Activated CD4-positive, alpha-beta T cell treated with anti-CD3 and anti-CD28 coated beads for 48 hours (primary cell): ENCODE results near the gene UCK2.

Experiments used
- DNase-seq: peaks from one replicate; pipeline ENCODE4 v3.0.0-alpha.2; 2020

UCK2 gene

DNA sequence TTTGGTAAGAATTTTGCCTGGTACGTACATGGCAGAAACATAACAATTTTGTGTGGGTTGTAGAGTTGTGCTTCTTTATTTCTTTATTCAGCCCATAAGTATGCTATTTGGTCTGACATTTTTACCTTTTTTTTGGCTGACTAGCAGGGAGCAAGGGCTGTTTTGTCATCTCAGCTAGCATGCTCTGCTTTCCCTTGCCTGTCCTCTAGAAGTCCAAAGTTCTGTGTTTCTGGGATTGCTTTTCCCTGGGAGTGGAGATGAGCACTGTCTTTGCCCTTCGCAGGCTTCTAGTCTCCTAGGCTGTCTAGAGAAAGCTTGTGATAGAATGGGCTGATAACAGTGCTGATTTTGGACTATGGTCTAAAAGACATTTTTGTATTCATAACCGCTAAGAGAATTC, 7.5 kb downstream of the UCK2 start:
- DNase-seq = no peak

DNA sequence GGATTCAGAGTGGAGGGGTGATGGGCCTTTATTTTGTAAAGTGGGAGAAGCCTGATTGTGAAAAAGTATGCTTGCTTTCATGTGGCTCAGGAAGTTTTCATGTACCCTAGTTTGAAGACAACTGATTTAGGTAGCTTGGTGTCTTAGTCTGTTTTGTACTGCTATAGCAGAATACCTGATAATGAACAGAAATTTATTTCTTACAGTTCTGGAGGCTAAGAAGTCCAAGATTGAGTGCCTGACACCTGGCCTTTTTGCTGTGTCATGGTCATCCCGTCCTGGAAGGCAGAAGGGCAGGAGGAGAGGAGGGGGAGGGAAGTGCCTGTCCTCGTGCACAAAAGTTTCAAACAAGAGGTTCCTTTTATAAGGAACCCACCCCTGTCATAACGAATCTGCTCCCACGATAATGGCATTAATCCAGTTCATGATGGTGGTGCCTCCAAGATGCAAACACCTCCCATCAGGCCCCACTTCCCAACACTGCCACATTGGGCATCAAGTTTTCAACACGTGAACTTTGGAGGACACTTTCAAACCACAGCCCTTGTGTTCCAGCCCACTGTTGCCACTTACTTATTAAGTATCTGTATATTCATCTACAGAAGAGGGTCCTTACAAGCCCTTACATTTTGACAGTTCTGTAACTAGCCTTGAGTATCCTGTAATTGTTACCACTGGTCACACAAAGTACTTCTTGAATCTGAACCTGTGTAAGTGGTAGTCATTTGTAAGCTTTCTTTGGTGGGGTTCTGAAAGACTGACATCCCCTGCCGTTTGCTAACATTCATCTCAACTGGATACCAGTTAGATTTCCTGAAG, 9.5 kb downstream of the UCK2 start:
- no peak for DNase-seq

GRCh38 chr1:165837838-165838364, 10.5 kb downstream of the UCK2 start:
- DNase-seq = no peak

GRCh38 chr1:165840423-165840822, 13.0 kb downstream of the UCK2 start:
- DNase-seq = no peak

- DNase-seq = peak; percentile 8
Measured at GRCh38 chr1:165841582-165842017, 14.2 kb downstream of the UCK2 start.

- no peak for DNase-seq
Measured at GRCh38 chr1:165842023-165842670, 14.7 kb downstream of the UCK2 start.

GRCh38 chr1:165842671-165843129, 15.3 kb downstream of the UCK2 start:
- DNase-seq = peak; percentile 29

- DNase-seq = no peak
Measured at GRCh38 chr1:165843304-165843703, 15.9 kb downstream of the UCK2 start.

- no peak for DNase-seq
Measured at GRCh38 chr1:165844114-165844798, 16.8 kb downstream of the UCK2 start.

- no peak for DNase-seq
Measured at GRCh38 chr1:165844933-165845332, 17.5 kb downstream of the UCK2 start.

DNA sequence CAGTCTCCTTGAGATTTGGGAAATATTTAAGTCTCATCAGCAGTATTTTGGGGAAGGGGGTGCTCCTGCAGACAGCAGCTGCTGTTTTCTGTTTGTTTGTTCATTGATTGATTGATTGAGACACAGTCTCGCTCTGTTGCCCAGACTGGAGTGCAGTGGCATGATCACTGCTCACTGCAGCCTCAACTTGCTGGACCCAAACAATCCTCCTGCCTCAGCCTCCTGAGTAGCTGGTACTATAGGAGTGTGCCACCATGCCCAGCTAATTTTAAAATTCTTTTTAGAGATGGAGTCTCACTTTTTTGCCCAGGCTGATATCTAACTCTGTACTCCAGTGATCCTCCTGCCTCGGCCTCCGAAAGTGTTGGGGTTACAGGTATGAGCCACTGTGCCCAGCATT, 18.2 kb downstream of the UCK2 start:
- no peak for DNase-seq

DNA sequence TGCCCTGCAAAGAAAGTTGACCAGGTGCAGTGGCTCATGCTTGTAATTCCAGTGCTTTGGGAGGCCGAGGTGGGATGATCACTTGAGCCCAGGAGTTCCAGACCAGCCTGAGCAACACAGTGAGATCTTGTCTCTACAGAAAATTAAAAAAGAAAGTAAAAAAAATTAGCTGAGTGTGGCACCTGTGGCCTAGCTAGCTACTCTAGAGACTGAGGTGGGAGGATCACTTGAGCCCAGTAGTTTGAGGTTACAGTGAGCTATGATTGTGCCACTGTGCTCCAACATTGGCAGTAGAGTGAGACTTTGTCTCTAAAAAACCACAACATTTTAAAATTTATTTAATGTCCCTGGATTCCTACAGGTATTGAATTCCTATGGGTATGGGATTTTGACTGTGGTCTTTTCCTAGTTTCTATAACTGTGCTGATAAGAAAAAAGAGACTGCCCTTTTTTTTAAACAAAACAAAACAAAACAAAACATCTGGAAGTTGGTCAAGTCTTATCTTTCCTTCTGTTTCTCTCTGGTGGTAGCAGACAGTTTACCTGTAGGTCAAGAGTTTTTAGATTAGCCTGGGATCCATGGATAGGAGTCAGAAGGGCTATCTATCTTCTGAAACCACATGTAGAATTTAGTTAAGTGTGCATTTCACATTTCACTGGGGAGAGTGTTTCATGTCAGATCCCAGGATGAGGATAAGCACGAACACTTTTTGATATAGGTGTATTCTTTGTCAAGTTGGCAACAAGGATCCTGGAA, 18.8 kb downstream of the UCK2 start:
- no peak for DNase-seq

DNA sequence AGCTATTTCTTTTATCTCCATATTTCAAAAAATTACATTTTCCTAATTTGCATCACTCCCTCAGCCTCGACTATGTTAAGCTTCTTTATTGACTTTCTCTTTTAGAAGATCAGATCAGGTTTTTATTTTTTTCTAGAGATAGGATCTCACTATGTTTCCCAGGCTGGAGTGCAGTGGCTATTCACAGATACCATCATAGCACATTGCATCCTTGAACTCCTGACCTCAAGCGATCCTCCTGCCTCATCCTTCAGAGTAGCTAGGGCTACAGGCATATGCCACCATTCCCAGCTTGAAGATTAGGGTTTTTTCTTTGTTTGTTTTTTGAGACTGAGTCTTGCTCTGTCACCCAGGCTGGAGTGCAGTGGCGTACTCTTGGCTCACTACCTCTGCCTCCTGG, 20.1 kb downstream of the UCK2 start:
- no peak for DNase-seq

DNA sequence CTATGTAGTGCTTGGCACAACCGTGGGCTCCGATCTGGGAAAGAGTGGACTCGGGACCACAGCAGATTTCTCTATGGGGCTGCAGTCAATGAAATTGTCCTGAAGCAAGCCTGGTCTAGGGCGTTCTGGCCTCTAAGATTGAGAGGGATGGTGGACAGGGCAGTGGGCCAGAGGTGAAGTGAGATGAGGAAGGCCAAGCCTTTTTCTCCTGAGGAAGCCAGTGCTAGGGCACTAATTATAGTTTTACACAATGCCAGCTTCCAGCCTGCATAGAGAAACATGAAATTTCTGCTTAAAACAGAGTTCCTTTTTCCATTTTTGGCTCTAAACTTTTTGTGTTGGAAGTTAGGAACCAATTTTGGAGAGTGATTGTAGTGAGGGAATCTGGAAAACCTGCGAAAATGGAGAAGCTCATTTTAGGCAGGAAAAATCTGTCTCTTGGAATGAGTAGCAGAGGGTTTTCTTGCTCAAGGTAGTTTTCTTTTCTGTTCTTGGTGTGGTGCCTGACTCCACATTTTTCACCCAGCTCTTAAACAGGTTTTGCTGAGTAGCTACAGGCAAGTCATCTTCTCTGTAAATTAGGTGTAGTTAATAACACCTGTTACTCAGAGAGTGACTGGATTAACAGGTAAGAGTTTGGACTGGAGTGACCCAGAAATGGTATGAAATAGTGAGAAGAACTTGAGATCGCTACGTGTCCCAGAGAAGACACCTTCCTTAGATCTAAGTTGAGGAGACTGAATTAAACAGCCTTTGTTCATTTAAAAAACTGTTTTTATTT, 22.1 kb downstream of the UCK2 start:
- DNase-seq = no peak

DNA sequence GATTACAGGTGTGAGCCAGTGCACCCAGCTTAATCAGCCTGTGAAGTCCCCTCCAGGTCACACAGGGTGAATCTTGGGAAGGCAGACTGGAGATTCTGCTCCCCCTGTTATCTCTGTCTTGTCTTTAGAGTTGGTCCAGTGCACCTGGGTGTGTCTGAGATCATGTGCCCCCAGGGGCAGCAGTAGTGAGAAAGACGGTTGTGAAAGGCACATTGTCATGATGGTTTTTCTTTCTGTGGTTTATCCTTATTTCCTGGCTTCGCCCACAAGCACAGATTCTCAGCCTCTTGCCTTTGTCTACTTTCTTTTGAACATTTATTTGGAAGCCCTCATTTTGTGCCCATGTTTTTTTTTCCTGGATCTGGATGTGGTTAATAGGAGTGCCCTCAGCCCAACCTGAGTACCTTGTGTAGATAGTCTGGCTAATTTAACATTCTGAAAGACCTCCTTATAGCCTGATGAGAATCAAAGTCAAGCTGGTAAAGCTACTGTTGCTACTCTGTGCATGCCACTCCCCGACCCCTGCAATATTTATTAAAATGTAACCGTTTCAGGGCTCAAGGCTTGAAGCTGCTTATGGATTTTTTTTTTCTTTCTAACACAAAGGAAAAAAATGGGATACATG, 23.7 kb downstream of the UCK2 start:
- DNase-seq = no peak

GRCh38 chr1:165852871-165853270, 25.5 kb downstream of the UCK2 start:
- DNase-seq = no peak

DNA sequence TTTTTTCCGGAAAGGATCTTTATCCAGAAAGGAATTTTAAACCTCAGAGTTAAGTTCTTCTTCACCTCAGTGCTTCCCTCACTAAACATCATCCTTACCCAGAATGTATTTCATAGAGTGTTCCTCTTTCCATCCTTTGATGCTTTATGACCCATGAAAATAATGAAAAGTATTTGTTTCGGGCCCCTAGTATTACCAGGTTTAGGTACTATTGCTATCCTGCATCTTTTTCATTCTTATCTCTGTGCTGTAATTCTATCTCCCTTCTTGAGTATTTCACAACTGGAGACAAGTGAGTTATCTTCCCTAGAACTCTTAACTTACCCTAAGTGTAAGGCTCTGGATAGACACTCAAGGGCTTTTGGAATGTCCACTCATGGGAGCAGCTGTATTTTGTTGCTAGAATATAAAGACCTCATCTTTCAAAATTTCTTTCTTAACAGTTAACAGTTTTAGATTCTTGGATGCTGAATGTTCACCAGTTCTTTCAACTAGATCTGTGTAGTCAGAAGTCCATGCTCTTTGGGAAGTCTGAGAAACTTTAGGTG, 26.2 kb downstream of the UCK2 start:
- no peak for DNase-seq

DNA sequence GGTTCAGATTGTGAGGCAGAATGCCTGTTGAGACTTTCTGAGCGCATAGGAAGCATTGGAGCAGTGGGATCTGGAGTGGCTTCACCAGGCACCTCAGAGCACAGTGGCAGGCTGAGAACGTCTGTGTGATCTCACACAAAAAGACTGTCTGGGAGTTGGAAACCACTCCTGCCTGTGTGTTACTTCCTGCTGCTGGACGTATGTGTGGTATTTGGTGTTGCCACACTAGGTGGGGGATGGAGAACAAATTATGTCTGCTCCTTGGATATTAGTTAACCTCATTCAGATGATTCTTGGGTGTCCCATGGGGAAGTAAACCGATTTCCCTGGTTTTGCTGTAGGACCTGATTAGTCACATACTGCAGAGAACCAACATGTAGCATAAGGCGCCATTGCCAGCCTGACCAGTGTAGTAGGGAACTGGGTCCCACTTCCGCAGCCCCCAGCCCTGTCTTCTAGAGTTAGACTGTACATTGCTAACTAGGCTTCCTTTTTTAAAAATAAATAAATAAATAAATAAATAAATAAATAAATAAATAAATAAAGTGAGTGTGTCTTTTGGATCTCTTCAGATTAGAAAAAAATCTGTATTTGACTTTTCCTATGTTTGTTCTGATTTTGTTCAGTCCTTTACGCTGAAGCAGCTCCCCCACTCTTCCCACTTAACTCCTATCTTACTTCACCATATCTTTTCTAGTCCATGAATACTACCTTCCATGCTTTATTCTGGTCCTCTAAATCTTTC, 26.9 kb downstream of the UCK2 start:
- no peak for DNase-seq

GRCh38 chr1:165855010-165855838, 27.8 kb downstream of the UCK2 start:
- no peak for DNase-seq
